Psoas muscle (tissue), 8 donors: ENCODE measurements around the gene HDDC3. TPM values are rescaled to one million over a fixed set of nuclear protein-coding genes. Genes with fewer than 3 reads are reported as not detected.

Source experiments
- ATAC-seq, 4 donors: fragments of 200-7000 bp; cut with Tn5 transposase; one replicate each; pipeline ENCODE4 v1.9.1; 2020; ENCODE audit warnings: moderate library complexity in 3 of 4, mild to moderate bottlenecking in 2 of 4
- DNase-seq, 2 donors: peaks; one replicate each; pipeline ENCODE4 v3.0.0-alpha.2; 2020
- H3K27ac ChIP-seq: fragments of 200-600 bp; one replicate; pipeline ENCODE4 v1.8.0; 2022
- H3K27me3 ChIP-seq, 3 donors: fragments of 200-600 bp in 1 of 3; one replicate each; pipeline versions ENCODE4 v1.6.1 to v1.8.0; 2013 to 2022; ENCODE audit warnings: low read length in 2 of 3, mild to moderate bottlenecking in 2 of 3, moderate library complexity in 1 of 3; ENCODE audit not compliant: insufficient read depth in 3 of 3
- H3K36me3 ChIP-seq, 2 donors: fragments of 200-600 bp in 1 of 2; one replicate each; pipeline versions ENCODE4 v1.6.1 to v1.8.0; 2013 to 2022; ENCODE audit warnings: low read depth in 1 of 2, mild to moderate bottlenecking in 1 of 2, moderate library complexity in 1 of 2; ENCODE audit not compliant: insufficient read depth in 1 of 2
- H3K4me1 ChIP-seq: fragments of 200-600 bp; one replicate; pipeline ENCODE4 v1.8.0; 2022
- H3K4me3 ChIP-seq: fragments of 200-600 bp; one replicate; pipeline ENCODE4 v1.8.0; 2022; ENCODE audit warnings: mild to moderate bottlenecking
- H3K9me3 ChIP-seq: fragments of 200-600 bp; one replicate; pipeline ENCODE4 v1.8.0; 2022
- WGBS, 3 donors: extraction: QIAGEN DNeasy Blood & Tissue Kit; methylation state at CpG; one replicate each; pipeline versions ENCODE4 v1.1.6 to v1.1.7; 2013; 5-methylcytosine and 5-hydroxymethylcytosine counted together
- intact Hi-C, 2 donors: fragments of 100-400 bp; cut with DNase I; formaldehyde crosslinking; loops; one replicate each; pipeline versions ENCODE4 v1.11.0 to v1.14.2; 2022
- polyA plus RNA-seq, 3 donors: library from polyadenylated mRNA; stranded (reverse); fragments of 200-250 nt; gene quantifications; one replicate each; pipeline ENCODE4 v1.2.3, GENCODE V29; 2013
- total RNA-seq, 4 donors: library from RNA; stranded (reverse); fragmentation: NEBNext Ultra II Directional in 2 of 4; extraction: Animal tissue kit (Norgen Biotek cat#: 25700) in 2 of 4; gene quantifications; one replicate each; pipeline versions ENCODE4 v1.2.1 to v1.2.4, GENCODE V29; 2021 to 2023
- TF ChIP-seq, protein P1 (sequence below): fragments of 200-600 bp; IDR thresholded peaks from one replicate; pipeline ENCODE4 v1.8.0; 2022; ENCODE audit warnings: antibody characterized with exemption
- donor health status: healthy with polysubstance abuse.
- donor health status: DM: no; HTN: no; CAD: no; lungs with moderate emphysema.
- donor health status: Bipolar disorder and iron deficiency.
- donor health status: healthy.
- donor health status: DM: yes; HTN: yes; CAD: no.
- donor health status: DM: no; HTN: no; CAD: no.
- donor health status: DM: no; HTN: no; CAD: no.
- donor health status: DM: yes; HTN: yes; CAD: no.

Gene HDDC3
- total and polyA plus RNA-seq, 7 donors = 7.2 to 25.5 (median 13.2) TPM

DNA sequence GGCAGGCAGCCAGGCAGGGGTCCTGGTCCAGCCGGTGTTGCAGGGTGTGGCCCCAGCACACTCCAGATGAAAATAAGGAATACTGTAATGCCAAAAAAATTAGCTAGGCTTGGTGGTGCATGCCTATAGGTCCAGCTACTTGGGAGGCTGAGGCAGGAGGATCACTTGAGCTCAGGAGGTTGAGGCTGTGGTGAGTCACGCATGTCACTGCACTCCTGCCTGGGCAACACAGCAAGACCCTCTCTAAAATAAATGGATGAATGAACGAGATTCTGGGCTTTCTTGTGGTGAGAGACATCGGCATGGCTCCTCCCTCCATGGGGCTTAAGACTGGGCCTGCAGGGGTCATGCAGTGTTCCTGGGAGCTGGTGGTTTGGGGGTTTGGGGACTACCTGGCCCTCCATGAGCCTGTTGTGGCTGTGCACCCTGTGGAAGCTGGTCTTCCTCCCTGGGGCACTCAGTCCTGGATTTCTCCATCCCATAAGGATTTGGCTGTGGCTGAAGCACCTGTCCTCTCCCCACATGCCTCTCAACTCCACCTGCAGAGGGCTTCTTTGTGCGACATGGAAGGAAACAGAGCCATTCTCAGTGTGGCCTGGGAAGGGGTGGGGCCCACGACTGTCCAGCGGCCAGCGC, 14.7 kb upstream of the HDDC3 start:
- no peak overlapping the region for H3K4me3 ChIP-seq
- no peaks in the 10 kb centered on the region for H3K9me3 ChIP-seq
- TF ChIP-seq, protein P1, sequence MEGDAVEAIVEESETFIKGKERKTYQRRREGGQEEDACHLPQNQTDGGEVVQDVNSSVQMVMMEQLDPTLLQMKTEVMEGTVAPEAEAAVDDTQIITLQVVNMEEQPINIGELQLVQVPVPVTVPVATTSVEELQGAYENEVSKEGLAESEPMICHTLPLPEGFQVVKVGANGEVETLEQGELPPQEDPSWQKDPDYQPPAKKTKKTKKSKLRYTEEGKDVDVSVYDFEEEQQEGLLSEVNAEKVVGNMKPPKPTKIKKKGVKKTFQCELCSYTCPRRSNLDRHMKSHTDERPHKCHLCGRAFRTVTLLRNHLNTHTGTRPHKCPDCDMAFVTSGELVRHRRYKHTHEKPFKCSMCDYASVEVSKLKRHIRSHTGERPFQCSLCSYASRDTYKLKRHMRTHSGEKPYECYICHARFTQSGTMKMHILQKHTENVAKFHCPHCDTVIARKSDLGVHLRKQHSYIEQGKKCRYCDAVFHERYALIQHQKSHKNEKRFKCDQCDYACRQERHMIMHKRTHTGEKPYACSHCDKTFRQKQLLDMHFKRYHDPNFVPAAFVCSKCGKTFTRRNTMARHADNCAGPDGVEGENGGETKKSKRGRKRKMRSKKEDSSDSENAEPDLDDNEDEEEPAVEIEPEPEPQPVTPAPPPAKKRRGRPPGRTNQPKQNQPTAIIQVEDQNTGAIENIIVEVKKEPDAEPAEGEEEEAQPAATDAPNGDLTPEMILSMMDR = no peak
- no peaks in the 10 kb centered on the region for H3K27me3 ChIP-seq
- ATAC-seq (no peak), DNase-seq (no peak)
- H3K27ac ChIP-seq = no peak overlapping the region
- H3K4me1 ChIP-seq = no peaks in the 10 kb centered on the region
- intact Hi-C loops = no loop called here
- 79 to 85% (median 83%) methylated on average over 8 of the region's 8 CpGs for WGBS, 3 donors
- H3K36me3 ChIP-seq = peaks cover 2 to 100% of the 10 kb centered on the region in 2 donors

DNA sequence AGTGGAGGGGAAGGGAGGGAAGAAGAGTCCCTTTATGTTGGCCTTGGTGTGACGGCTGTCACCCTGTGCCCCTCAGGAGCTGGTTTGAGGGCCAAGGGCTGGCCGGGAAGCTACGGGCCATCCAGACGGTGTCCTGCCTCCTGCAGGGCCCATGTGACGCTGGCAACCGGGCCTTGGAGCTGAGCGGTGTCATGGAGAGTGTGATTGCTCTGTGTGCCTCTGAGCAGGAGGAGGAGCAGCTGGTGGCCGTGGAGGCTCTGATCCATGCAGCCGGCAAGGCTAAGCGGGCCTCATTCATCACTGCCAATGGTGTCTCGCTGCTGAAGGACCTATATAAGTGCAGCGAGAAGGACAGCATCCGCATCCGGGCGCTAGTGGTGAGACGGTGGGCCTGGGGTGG, 14.2 kb upstream of the HDDC3 start:
- no peaks in the 10 kb centered on the region for H3K27me3 ChIP-seq
- H3K4me3 ChIP-seq = no peak overlapping the region
- no peaks in the 10 kb centered on the region for H3K4me1 ChIP-seq
- no peak for DNase-seq
- H3K36me3 ChIP-seq = peaks cover 2 to 100% of the 10 kb centered on the region in 2 donors
- ATAC-seq = no peak
- 85 to 92% (median 87%) methylated on average over 16 of the region's 16 CpGs for WGBS, 3 donors
- no peak overlapping the region for H3K27ac ChIP-seq
- no peaks in the 10 kb centered on the region for H3K9me3 ChIP-seq
- intact Hi-C loops = no loop called here
- TF ChIP-seq, protein P1 = no peak

DNA sequence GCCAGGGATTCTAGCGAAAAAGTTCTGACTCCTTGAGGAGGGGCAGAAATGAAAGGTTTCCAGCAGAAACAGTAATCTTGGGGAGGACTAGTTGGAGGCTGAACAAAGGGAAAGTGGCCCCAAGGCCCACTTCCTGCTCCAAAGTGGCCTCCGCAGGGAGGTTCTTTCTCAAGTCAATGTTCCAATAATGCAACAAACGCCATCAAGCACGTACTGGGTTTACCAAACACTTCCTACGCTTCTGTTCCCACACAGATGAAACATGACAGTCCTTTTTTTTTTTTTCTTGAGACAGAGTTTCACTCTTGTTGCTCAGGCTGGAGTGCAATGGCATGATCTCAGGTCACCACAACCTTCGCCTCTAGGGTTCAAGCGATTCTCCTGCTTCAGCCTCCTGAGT, 12.7 kb upstream of the HDDC3 start:
- Histone ChIP-seq H3K36me3 (peaks cover 2 to 100% of the 10 kb centered on the region in 2 donors), H3K9me3 (no peaks in the 10 kb centered on the region), H3K4me1 (no peaks in the 10 kb centered on the region), H3K27me3 (no peaks in the 10 kb centered on the region), H3K4me3 (no peak overlapping the region), H3K27ac (no peak overlapping the region)
- TF ChIP-seq, protein P1 = no peak
- ATAC-seq = no peak
- WGBS, 3 donors = 88 to 94% (median 93%) methylated on average over 7 of the region's 7 CpGs
- intact Hi-C loops = no loop called here
- no peak for DNase-seq

DNA sequence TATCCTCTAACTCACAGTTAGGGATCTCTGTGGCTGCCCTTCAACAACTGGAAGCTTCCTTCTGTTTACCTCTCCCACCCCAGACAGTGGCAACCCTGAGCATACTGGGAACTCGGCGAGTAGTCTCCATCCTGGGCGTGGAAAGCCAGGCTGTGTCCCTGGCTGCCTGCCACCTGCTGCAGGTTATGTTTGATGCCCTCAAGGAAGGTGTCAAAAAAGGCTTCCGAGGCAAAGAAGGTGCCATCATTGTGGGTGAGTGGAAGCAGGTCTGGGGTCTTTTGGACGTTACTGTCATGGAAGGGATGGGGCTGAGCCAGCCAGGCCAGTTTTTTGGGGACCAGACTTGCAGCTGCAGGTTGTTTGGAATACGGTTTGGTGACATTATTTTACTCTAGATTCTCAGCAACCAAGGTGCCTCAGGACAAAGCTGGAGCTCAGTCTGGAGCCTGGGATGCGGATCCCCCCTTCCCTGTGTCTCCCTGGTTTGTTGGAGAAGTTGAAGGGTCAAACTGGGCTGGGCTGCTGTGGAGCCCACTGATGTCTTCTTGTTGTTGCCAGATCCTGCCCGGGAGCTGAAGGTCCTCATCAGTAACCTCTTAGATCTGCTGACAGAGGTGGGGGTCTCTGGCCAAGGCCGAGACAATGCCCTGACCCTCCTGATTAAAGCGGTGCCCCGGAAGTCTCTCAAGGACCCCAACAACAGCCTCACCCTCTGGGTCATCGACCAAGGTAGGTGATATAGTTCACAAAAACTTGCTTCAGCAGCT, 10.2 kb upstream of the HDDC3 start:
- H3K27me3 ChIP-seq = no peaks in the 10 kb centered on the region
- H3K4me1 ChIP-seq = no peaks in the 10 kb centered on the region
- ATAC-seq (no peak), DNase-seq (no peak)
- TF ChIP-seq, protein P1 = no peak
- H3K4me3 ChIP-seq = no peak overlapping the region
- intact Hi-C loops = no loop called here
- H3K36me3 ChIP-seq = peaks cover 3 to 100% of the 10 kb centered on the region in 2 donors
- 89 to 92% (median 90%) methylated on average over 12 of the region's 12 CpGs for WGBS, 3 donors
- no peak overlapping the region for H3K27ac ChIP-seq
- no peaks in the 10 kb centered on the region for H3K9me3 ChIP-seq
